Subcutaneous abdominal adipose tissue (tissue), 5 donors: ENCODE measurements around the gene HSP90AA1.
"Not testable (repeated sequence)": the region's sequence is repeated elsewhere in the genome, so short reads cannot be mapped to it uniquely, and the experiment has no call there.

Experiments
- H3K27ac ChIP-seq: one replicate; pipeline ENCODE4 v1.7.0; 2013; ENCODE audit warnings: low read depth, mild to moderate bottlenecking, inconsistent platforms, low read length, moderate library complexity
- H3K27me3 ChIP-seq, 5 donors: one replicate each; pipeline ENCODE4 v1.7.0; 2013; ENCODE audit warnings: low read length in 5 of 5, inconsistent platforms in 1 of 5; ENCODE audit not compliant: control insufficient read depth in 5 of 5, insufficient read depth in 4 of 5
- H3K36me3 ChIP-seq, 5 donors: one replicate each; pipeline ENCODE4 v1.7.0; 2013; ENCODE audit warnings: low read length in 5 of 5; ENCODE audit not compliant: control insufficient read depth in 5 of 5, insufficient read depth in 5 of 5
- H3K4me1 ChIP-seq, 5 donors: one replicate each; pipeline ENCODE4 v1.7.0; 2013; ENCODE audit warnings: low read length in 5 of 5, mild to moderate bottlenecking in 3 of 5, moderate library complexity in 1 of 5; ENCODE audit not compliant: control insufficient read depth in 5 of 5, insufficient read depth in 5 of 5
- H3K4me3 ChIP-seq, 5 donors: one replicate each; pipeline ENCODE4 v1.7.0; 2013; ENCODE audit warnings: low read length in 5 of 5, low read depth in 1 of 5
- H3K9ac ChIP-seq, 5 donors: one replicate each; pipeline ENCODE4 v1.7.0; 2013; ENCODE audit warnings: low read length in 5 of 5, mild to moderate bottlenecking in 4 of 5, moderate library complexity in 3 of 5
- H3K9me3 ChIP-seq, 5 donors: one replicate each; pipeline ENCODE4 v1.7.0; 2013; ENCODE audit warnings: low read length in 5 of 5; ENCODE audit not compliant: control insufficient read depth in 5 of 5
- donor health status: healthy.
- donor health status: healthy.
- donor health status: healthy.
- donor health status: healthy.
- donor health status: healthy.

The HSP90AA1 gene

DNA sequence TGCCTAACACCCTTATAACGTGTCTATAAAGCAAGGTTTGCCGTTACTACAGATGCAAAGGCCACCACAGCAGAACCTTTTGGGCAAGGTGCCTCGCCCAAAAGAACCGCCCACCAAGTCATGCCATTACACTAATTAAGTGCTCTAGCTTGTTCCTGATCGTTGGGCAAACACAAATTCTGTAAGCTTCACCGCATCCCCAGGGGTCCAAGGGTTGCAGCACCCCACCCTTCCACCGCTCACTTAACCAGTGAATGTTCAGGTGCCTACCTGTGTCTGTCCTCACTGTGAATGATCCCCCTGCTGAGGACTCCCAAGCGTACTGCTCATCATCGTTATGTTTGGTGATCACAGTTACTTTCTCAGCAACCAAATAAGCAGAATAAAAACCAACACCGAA lies 1.4 kb downstream of the HSP90AA1 start:
- Histone ChIP-seq H3K4me3 (peak overlapping the region; percentile 76 to 88 (median 82)), H3K36me3 (peaks cover 35 to 55% (median 50%) of the 10 kb centered on the region in 5 donors), H3K27me3 (no peaks in the 10 kb centered on the region), H3K9me3 (no peaks in the 10 kb centered on the region), H3K4me1 (peaks cover 5 to 56% (median 48%) of the 10 kb centered on the region in 5 donors), H3K27ac (peak overlapping the region; percentile 97), H3K9ac (peak overlapping the region; percentile 29 to 95 (median 94))

DNA sequence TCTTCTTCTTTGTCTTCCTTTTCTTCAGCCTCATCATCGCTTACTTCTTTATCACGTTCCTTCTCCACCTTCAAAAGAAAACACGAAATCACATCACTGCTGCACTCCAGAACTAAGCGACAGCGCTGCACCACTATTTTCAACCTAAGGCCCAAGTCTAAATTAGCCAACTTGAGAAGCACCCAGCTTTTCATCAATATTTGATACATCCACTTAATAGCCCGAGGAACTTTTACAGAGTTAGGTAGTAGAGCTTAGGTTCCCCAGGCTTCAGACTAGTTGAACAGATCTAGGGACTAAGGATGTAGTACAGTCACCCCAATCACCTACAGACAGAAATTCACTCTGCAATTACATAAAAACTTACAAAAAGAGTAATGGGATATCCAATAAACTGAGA lies 1.9 kb downstream of the HSP90AA1 start:
- H3K4me1 ChIP-seq: peaks cover 5 to 56% (median 48%) of the 10 kb centered on the region in 5 donors
- H3K4me3 ChIP-seq: peak overlapping the region; percentile 76 to 88 (median 82)
- no peaks in the 10 kb centered on the region for H3K27me3 ChIP-seq
- H3K36me3 ChIP-seq: peaks cover 39 to 61% (median 56%) of the 10 kb centered on the region in 5 donors
- no peaks in the 10 kb centered on the region for H3K9me3 ChIP-seq
- H3K9ac ChIP-seq: peak overlapping the region in 4 of 5 donors; percentile 39 to 94 (median 84)
- H3K27ac ChIP-seq: peak overlapping the region; percentile 97

DNA sequence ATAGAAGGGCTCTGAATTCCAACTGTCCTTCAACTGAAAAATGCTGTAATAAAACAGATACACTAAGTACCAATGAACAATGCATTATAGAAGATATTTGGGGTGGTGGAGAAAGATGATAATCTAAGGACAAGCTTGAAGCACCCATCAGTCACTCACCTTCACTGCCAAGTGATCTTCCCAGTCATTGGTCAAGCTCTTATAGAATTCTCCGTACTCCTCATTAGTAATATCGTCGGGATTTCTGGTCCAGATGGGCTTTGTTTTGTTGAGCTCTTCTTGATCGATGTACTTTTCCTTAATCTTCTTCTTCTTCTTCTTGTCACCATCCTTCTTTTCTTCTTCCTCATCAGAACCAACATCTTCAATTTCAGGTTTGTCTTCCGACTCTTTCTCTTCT lies 2.3 kb downstream of the HSP90AA1 start:
- Histone ChIP-seq H3K27ac (peak overlapping the region; percentile 97), H3K4me3 (peak overlapping the region; percentile 7 to 88 (median 76)), H3K4me1 (peaks cover 5 to 56% (median 48%) of the 10 kb centered on the region in 5 donors), H3K9ac (peak overlapping the region in 4 of 5 donors; percentile 1 to 94 (median 30)), H3K36me3 (peaks cover 44 to 65% (median 60%) of the 10 kb centered on the region in 5 donors)
- not testable (repeated sequence) for H3K27me3 ChIP-seq, H3K9me3 ChIP-seq

DNA sequence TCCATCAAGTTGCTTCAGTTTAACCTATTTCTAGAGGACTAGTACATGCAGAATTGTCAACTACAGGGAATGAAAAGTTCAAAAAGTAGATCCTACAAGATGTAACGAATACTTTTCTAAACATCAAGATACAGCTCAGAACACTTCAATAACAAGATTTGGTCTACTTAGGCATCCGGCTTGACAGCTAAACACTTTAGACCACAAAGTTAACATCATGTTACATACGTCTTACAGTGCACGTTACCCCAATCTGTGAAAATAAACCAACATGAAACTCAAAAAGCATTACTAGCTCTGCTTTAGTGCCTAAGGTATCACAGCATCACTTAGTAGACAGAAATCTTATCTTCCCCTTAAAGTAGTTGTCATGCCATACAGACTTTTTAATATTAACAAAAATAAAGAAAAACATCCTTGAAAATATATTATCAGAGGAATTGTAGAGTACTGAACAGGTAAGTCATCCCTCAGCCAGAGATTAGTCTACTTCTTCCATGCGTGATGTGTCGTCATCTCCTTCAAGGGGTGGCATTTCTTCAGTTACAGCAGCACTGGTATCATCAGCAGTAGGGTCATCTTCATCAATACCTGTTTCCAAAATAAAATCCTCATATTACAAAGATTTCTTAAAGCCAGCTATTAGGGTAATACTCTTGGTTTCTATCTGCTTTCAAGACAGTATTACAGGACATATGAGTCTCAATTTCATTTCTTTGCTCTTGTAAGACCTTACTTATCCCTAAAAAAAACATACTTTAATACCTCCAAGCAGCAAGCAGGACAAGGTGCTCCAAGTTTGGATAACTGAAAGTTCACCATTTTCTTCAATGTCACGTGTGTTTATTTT lies 5.4 kb downstream of the HSP90AA1 start:
- Histone ChIP-seq H3K4me3 (no peak overlapping the region), H3K9ac (peak overlapping the region in 1 of 5 donors; percentile 52), H3K4me1 (peaks cover 2 to 42% (median 33%) of the 10 kb centered on the region in 5 donors), H3K36me3 (peaks cover 45 to 78% (median 68%) of the 10 kb centered on the region in 5 donors), H3K9me3 (no peaks in the 10 kb centered on the region), H3K27me3 (no peaks in the 10 kb centered on the region), H3K27ac (no peak overlapping the region)

DNA sequence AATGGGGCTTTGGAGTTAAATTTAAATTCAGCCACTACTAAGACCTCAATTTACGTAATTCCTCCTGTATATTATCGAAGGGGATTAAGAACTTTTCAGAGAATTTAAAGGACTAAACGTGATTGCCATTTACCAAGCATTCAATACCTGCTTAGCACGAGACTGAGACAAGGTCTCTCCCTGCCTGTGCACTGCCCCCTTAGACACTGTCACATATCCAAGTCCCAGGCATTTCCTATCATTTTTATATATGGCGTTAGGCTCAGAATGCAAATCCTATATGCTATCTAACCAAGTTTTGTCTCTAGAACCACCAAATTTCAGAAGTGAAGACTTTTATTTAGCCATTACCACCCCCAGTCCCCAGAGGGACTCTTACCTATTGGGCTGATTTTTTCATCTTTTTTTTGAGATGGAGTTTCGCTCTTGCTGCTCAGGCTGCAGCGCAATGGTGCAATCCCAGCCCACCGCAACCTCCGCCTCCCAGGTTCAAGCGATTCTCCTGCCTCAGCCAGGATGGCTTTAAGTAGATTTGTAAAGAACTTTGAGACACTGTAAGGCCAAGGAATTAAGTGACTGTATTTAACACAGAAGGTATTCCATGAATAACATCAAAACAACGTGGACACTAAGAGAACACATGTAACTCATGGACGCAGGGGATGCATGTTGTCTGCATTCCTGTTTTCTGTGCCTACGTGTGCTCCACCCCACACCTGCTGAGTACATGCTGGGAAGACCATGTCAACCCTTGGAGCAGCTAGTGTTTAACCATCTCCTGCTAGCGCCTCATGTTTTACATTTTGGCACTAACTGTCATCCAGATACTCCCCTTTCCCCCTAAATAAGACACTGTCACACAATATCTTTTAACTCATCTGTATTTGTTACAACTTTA lies 6.4 kb downstream of the HSP90AA1 start:
- no peak overlapping the region for H3K27ac ChIP-seq
- no peak overlapping the region for H3K4me3 ChIP-seq
- no peaks in the 10 kb centered on the region for H3K9me3 ChIP-seq
- H3K9ac ChIP-seq: no peak overlapping the region
- peaks cover 45 to 72% (median 65%) of the 10 kb centered on the region in 5 donors for H3K36me3 ChIP-seq
- peaks cover 2 to 37% (median 27%) of the 10 kb centered on the region in 5 donors for H3K4me1 ChIP-seq
- H3K27me3 ChIP-seq: no peaks in the 10 kb centered on the region

DNA sequence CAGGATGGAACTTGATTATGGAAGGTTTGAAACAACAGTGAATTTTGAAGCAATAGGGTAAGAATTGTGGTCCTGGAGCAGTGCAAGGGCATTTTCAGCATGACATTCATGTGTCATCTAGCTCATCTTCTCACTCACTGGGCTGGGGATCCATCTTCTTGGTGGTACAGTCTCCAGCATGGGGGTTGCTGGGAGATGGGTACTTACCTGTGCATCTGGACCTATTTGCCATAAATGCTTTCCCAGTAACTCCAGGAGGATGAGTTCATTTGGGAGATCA lies 7.2 kb downstream of the HSP90AA1 start:
- Histone ChIP-seq H3K36me3 (peaks cover 38 to 64% (median 57%) of the 10 kb centered on the region in 5 donors), H3K27me3 (no peaks in the 10 kb centered on the region), H3K4me3 (no peak overlapping the region), H3K9me3 (no peaks in the 10 kb centered on the region), H3K9ac (no peak overlapping the region), H3K4me1 (peaks cover 2 to 30% (median 19%) of the 10 kb centered on the region in 5 donors), H3K27ac (no peak overlapping the region)

DNA sequence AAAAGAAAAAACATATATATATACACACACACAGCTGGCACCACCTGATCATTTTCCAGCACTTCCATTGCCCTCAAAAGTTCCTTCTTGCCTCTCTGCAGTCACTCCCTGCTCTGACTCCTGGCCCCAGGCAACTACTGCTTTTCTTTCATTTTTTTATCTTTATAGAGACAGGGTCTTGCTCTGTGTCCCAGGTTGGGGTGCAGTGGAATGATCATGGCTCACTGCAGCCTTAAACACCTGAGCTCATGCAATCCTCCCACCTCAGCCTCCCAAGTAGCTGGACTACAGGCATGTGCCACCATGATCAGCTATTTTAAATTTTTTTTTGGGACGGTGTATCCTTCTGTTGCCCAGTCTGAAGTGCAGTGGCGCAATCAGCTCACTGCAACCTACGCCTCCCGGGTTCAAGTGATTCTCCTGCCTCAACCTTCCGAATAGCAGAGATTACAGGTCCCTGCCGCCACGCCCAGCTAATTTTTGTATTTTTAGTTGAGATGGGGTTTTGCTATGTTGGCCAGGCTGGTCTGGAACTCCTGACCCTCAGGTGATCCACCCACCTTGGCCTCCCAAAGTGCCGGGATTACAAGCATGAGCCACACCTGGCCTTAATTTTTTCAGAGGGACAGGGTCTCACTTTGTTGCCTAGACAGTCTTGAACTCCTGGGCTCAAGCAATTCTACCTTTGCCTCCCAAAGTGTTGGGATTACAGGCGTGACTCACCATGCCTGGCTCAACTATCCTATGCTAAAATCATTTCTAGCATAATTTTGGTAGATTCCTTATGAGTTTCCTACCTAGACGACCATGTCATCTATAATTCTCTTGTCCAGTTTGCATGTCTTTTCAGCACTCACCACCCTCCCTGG lies 7.8 kb downstream of the HSP90AA1 start:
- Histone ChIP-seq H3K4me1 (peaks cover 2 to 24% (median 14%) of the 10 kb centered on the region in 5 donors), H3K27ac (no peak overlapping the region), H3K9me3 (no peaks in the 10 kb centered on the region), H3K36me3 (peaks cover 34 to 58% (median 51%) of the 10 kb centered on the region in 5 donors), H3K4me3 (no peak overlapping the region), H3K27me3 (no peaks in the 10 kb centered on the region), H3K9ac (no peak overlapping the region)

DNA sequence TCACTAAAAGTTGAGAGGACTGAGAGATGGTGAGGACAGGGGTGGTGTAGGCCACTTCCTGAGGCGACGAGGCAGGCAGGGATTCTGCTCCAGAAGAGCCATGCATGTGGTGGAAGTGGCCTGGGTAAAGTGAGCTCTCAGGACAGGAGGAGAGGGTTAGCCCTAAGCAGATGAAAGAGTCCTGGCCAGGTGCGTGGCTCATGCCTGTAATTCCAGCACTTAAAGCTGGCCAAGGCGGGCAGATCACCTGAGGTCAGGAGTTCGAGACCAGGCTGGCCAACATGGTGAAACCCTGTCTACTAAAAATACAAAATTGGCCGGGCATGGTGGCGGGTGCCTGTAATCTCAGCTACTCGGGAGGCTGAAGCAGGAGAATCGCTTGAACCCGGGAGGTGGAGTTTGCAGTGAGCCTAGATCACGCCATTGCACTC lies 8.5 kb downstream of the HSP90AA1 start:
- H3K27me3 ChIP-seq, H3K27ac ChIP-seq, H3K9ac ChIP-seq, H3K9me3 ChIP-seq, H3K4me3 ChIP-seq: not testable (repeated sequence)
- Histone ChIP-seq H3K4me1 (peaks cover 2 to 18% (median 8%) of the 10 kb centered on the region in 5 donors), H3K36me3 (peaks cover 33 to 51% (median 48%) of the 10 kb centered on the region in 5 donors)

DNA sequence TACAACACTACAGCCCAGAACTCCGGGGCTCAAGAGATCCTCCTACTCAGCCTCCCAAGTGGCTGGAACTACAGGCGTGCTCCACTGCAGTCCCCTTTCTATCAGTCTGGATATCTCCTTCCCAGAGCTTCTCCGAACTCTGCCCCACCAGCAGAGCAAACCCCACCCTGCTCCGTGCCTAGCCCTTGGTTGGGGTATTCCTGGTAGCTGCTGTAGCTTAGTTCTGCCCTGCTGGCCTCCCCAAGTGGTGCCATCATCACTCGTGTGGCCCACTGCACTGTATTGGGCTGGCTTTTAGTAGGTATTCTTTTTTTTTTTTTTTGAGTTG lies 9.5 kb downstream of the HSP90AA1 start:
- H3K36me3 ChIP-seq: peaks cover 26 to 41% (median 38%) of the 10 kb centered on the region in 5 donors
- no peaks in the 10 kb centered on the region for H3K9me3 ChIP-seq
- no peaks in the 10 kb centered on the region for H3K27me3 ChIP-seq
- H3K9ac ChIP-seq: no peak overlapping the region
- no peak overlapping the region for H3K27ac ChIP-seq
- H3K4me3 ChIP-seq: no peak overlapping the region
- peaks cover 2 to 7% (median 3%) of the 10 kb centered on the region in 5 donors for H3K4me1 ChIP-seq
